ENCODE results near the gene TICAM1.

GRCh38 chr19:4773047-4773640, 58.4 kb downstream of the TICAM1 start:
- TF ChIP-seq CTCF (conservative IDR thresholded peaks at IDR 0.05; ENCODE audit: low read depth, low read length): no peak
- TF ChIP-seq EZH2 (IDR thresholded peaks at IDR 0.05; ENCODE audit: borderline replicate concordance, low read depth, low read length, poor library complexity, severe bottlenecking): no peak
